D341Med (cell line): ENCODE results near the gene GAS2L2.

ENCODE experiments used
- DNase-seq: peaks from one replicate; pipeline ENCODE4 v3.0.0; 2012; ENCODE audit warnings: low spot score

The GAS2L2 gene

DNA sequence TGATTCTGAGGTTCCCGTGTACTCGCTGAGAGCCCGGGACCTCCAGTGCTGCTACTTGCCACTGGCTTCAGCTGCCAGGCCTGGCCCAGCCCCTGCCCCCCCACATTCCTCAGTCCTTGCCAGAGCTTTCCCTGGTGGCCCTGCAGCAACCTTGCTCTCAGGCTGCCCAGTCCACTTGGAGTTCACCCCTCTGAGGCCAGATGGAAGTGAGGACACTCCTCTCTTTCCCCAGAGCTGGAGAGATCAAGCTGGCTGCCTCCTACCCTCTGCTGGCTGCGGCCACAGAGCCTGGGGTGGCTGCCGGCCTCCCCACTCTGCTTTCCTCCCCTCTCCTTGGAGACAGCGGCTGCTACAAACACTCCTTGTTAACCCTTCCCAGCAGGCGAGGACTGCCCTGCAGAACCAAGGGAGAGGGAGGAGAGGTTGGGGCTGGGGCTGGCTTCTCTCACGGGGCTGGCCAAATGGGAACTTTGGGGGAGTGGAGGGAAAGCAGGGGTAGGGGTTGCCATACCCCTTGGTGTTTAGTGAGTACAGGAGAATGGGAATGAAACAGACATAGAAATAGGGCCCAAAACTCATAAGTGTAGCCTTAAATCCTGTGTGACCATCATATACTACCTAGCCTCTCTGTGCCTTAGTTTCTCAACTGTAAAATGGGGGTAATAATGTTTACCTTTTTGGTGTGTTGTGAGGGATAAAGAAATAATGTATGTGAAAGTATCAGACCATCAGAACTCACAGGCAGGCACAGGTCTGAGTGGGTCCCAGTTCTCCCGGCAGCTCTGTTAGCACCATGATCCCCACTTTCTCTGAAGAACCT, at the start of gene GAS2L2:
Gene GAS2L2, minus strand, starts transcription at position 295 of the 820 bp plus-strand sequence. CDS start 389 bp downstream, outside the sequence.
- no peak for DNase-seq

DNA sequence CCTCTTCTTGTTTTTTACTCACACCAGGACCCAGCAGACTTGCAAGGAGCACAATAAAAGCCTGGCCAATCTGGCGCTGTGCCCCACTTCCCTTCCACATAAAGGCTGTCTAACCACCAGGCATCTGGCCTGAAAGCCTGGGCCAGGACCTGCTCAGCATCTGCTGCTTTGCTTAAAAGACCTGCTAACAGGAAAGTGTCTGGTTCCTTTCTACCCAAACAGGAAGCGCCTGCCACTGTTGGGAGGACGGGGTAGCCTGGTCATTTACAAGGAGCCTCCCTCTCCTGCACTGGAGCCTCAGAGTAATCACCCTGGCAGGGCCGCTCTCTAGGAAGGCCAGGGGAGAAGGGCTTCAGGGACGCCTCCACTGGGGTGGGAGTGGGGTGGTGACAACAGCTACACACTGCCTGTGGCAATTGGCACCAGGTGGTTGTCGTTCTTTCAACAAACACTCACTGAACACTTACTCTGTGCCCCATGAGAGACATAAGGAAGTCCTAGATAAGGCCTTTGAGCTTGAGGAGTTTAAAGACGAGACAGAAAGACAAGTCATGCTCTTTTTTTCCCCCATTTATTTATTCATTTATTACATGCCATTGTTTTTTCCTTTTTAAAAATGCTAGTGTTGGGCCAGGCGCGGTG, 48.7 kb upstream of the GAS2L2 start:
- DNase-seq: no peak

DNA sequence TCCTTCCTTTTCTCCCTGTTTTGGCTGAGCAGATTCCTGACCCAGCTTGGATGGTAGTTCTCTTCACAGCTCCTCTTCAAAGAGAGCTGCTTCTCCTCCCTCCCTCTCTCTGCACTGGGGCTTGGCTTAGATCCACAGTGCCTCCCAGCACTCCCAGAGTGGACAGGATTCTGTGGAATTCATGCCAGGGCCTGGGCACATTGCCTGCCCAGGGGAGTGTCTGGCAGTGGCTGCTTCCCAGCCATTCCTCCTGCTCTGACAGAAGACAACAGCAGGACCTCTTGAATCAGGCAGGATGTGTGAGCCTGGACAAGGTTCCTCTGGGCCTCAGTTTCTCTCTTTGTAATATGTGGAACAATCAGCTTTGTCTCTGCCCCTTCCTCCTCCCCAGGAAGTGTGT, 46.9 kb upstream of the GAS2L2 start:
- no peak for DNase-seq

DNA sequence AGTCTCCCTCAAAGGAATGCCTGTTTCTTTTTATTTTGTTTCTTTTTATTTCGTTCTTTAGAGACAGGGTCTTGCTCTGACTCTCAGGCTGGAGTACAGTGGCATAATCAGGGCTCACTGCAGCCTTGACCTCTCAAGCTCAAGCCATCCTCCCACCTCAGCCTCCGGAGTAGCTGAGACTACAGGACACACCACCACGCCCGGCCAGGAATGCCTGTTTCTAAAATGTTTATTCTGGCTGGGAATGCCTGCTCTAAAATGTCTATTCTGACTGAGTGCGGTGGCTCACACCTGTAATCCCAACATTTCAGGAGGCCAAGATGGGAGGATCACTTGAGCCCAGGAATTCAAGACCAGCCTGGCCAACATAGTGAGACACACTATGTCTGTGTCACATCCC, 44.9 kb upstream of the GAS2L2 start:
- no peak for DNase-seq

DNA sequence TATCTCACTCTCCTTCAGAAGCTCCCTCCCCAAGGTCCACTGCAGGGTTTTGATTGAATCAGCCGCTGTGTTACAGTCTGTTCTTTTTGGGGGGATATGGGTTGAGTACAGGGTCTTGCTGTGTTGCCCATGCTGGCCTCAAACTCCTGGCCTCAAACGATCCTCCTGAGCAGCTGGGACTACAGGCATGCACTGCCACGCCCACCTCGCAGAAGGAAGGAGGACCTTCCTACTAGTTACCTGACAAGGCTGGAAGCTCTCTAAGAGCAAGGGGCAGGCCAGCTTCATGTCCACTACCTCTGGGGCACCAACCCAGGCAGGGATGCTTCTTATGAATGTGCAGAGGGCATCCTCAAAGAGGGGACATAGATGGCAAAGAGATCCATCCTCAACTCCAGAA, 44.3 kb upstream of the GAS2L2 start:
- no peak for DNase-seq

DNA sequence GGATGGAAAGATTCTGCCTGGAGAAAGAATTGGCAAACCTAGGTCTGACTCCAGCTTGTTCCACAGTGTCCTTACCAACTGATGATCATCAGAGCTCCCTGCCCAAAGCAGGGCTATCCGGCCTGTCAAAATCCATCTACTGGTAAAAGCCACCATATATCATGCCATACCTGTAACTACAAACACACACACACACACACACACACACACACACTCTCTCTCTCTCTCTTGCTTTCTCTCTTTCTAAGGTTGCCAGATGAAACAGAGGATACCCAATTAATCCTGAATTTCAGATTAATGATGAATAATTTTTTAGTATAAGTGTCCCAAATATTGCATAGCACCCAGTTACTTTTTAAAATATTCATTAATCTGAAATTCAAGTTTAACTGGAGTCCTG, 43.9 kb upstream of the GAS2L2 start:
- no peak for DNase-seq

DNA sequence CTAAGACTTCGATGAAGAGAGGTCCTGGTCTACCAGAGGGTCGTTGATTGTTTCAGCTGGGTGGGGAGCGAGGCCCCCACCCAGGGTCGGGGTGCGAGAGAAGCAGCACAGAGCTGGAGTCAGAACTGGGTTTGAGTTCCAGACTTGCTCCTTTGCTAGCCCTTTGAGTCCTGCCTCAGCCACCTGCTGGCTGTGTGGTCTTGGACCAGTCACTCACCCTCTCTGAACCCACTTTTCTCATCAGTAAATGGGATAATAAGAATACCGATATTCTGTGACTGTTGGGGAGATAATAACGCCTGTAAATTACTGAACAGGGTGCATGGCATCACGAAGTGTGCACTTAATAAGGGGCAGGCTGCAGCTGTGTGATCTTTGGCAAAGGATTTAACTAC, 42.8 kb upstream of the GAS2L2 start:
- no peak for DNase-seq

DNA sequence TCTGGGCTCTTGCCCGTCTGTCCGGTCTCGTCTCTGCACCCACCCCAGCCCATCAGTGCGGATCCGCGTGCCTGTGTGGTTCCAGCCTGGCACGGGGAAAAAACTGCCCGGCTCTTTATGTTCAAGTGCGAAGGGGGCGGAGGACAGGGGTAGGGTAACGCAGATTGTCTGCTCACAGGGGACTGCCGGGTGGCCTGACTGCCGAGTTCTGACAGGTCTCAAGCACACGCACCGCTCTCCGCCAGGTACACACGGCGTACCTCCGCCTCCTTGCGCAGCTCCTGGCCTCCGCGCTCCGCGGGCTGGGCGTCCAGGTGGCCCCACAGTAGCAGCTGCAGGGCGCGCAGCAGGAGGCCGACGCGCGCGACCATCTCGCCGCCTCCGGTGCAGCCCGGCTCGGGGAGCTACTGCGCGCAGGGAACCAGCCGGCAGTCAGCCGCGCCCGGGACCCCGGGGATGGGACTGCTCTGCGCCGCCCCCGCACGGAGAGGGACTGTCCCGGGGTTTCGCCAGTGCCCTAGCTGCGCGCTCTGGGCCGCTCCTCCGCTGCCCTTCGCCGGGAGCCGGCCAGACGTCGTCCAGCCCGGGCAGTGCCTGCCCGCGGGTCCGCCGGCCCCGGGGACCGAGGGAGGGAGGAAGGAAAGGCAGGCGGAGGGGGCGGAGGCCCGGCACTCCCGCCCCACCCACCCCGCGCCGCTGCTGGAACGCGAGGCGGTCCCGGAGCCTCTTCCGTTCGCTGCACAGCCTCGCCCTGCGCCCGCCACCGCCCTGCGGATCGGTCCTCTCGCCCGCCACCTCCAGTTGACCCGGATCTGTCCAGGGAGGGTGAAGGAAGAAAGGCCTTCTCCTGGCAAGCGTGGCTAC, 42.2 kb upstream of the GAS2L2 start, which contains the start of gene MMP28:
Gene MMP28, minus strand, starts transcription at position 635 of the 864 bp plus-strand sequence. Its CDS starts 264 bp downstream, at position 371.
- DNase-seq: peak; percentile 80

DNA sequence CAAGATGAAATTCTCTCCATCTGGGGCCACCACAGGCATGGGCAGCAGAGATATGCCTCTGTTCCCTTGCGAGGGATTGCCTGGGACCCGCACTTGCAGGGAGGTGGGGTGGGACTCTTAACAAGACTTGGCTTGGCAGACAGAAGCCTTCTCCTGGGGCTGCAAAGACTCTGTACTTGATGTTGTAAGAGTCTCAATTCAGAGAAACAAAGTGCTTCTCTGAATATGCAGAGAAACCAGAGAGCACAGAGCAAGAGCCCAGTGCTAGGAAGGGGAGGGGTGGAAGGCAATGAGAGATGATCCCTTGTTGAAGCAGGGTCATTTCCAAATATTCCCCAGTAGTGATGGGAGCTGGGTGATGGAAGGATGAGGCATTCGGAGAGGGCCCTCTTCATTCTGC, 40.2 kb upstream of the GAS2L2 start:
- DNase-seq: no peak

DNA sequence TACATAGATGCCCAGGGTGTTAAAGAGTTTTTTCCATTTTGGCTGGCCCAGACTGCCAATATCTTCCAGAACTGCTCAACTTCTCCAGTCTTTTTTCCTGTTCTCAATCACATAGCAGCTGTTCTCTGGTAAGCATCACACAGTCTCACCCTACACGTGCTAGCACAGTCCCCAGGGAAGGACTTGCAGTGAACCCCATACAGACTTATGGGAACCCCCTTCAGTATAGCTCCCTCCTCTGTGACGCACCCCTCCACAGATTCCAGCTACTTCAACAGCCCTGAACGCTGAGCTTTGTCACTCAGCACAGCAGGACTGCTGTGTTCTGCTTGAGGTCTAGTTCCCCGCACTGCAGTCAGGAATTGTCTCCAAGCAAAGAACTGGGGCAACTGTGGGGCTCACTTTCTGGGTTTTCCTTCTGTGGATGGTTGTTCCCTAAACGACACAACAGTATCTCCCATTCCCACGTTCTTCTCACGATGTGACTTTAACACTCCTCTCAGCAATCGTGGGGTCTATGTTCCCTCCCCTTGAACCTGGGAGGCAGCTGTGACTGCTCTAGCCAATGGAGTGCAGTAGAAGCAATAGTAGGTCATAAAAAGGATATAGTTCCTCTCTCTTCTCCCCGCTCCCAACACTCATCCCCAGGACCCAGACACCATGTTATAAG, 38.8 kb upstream of the GAS2L2 start:
- DNase-seq: no peak

DNA sequence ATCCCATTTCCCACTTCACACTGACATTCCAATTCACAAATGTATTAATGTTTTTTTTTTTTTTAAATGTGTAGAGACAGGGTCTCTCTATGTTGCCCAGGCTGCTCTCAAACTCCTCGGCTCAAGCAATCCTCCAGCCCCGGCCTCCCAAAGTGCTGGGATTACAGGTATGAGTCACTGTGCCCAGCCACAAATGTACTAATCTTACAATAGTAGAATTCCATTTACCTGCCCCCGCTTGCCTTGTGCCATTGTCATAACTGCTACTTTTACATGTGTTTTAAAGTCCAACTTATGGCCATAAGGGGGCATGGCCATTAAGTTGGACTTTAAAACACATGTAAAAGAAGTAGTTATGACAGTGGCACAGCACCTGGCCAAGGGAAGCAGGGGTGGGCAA, 37.8 kb upstream of the GAS2L2 start:
- peak; percentile 1 for DNase-seq

DNA sequence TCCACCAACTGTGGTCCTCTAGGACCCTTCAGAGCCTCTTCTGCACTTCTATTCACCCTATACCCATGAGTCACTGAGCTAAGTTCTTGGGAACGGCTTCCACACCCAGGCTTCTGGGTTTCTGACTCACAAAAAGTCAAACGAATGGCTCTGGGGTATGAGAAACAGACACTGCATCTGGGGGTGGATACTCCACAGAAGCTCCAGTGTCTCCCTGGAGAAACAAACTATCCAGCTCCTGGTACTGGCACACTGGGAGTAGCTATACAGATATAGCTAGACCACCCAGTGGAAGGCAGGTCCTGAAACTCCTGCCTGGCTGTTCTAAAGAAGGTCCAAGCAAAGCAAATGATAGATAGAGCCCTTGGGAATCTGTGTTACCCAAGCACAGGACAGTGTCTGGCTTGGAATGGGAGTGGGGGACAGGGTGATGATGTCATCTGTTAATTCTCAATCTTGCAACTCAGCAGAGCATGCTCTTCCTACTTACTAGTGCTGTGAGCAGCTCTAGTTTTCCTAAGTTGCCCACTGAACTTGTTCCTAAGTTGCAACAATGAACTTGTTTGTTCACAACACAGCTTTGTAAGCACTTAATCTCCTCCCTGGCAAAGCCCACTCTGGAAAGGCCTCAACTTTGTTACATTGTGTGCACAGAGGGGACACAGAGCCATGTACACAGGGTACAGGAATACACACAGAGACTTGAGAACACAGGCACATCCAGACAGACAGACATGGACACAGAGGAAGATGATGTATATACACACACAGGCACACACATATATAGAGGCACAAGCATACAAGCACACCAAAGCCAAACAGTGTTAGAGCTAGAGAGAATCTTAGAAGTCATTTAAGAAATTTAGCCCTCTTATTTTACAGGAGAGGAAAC, 35.7 kb upstream of the GAS2L2 start:
- no peak for DNase-seq

DNA sequence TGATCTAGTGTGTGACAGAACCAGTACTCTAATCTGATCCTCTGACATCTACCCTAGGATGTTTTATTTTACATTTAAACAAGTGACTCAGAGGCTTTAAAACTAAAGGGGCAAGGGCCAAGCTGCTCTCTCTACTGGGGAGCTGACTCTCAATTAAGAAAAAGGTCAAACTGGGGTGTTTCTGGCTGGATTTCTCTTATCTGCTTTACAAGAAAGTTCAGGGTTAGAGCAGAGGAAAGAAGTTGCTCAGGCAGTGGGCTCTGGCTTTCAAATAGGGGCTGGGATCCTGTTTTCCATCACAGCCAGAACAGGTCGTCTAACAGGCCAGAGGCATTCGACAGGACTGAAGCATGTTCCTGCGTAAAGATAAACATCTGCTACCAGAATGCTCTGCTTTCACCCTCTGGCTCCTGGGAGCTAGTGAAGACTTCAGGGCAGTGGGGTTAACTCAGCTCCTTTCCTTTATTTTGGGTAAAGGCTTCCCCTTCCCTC, 33.9 kb upstream of the GAS2L2 start:
- DNase-seq: no peak

DNA sequence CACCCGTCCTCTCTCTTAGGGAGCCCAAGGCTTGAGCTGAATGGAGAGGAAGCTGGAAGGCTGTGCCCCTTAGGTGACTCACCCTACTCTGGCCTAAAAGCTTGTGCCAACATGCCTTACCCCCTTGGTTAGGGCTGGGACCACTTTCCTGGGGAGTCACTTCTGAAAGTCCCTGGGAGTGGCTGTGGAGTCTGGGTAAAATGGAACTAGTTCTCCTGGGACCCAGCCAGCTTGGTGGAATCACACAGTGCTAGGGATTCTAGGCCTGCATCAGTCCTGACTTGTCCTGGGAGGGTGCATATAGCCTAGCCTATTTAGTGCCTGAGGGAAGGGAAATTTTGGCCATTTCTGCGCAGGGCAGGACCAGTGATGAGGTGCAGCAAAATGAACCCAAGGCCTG, 31.9 kb upstream of the GAS2L2 start:
- DNase-seq: no peak

DNA sequence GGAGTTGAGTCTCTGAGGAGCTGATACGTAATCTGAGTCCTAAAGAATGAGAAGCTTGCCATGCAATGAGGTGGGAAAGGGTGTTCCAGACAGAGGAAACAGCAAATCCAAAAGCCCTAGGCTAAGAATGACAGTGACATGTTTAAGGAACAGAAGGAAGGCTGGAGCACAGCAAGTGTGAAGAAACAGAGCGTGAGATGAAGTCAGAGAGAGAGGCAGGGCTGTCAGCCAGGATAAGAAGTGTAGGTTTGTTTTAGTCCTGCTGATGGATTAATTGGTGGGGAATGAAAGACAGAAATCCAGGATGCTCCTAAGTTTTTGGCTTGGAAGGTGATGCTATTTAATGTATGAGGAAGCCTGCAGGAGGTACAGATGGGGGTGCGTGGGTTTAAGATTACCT, 27.9 kb upstream of the GAS2L2 start:
- no peak for DNase-seq

DNA sequence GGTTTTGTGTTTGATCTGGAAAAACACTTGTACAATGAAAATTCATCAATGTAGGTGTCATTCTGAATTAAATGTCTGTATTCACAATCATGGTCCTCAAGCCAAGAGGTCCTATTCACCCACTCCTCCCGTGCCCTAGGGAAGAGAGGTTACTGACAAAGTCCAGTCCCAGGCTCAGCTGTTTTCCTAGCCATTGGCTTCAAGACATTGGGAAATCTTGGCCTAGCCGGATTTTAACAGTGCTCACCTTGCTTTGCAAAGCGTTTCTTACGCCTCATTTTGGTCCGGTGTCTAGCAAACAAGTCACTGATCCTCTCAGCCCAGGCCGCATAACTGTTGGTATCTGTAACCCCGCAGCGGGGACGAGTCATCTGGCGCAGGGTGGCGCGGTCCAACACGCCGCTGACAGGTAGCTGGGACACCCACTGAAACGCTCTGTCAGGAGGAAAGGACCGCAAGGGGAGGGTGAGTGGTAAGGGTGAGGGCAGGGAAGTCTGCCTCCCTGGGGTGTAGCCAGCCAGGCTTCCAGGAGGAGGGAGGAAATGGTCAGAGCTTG, 25.7 kb upstream of the GAS2L2 start:
- DNase-seq: no peak

DNA sequence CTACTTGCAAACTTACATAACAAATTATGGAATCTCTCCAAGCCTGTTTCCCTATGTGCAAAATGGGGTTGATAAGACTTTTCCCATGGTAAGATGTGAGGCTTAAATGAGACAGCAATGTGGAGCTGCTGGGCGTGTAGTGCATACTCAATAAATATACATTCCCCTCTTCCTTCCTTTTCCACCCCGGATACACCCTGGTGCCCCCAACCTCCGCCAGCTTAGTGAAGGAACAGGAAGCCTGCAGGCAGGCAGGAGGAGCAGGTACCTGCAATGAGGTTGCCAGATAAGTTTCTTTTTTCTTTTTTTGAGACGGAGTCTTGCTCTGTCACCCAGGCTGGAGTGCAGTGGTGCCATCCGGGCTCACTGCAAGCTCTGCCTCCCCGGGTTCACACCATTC, 22.5 kb upstream of the GAS2L2 start:
- no peak for DNase-seq

DNA sequence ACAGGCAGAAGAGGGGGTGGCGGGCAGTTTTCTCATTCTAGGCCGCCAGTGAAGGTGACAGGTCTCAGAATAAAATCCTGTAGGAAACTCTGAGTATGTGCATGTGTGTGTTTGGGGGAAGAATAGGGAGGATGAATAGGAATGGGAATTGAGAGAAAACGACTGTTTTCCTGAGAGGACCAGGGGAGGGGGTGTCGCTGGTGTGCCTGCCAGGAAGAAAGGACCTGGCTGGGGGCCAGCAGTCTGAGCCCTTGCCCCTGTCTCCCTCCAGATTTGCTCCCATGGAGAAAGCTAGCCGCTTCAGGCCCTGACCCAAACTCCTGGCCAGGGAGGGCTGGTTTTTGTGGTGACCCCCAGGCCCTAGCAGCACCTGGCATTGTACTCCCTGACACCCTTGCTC, 22.0 kb upstream of the GAS2L2 start:
- no peak for DNase-seq

DNA sequence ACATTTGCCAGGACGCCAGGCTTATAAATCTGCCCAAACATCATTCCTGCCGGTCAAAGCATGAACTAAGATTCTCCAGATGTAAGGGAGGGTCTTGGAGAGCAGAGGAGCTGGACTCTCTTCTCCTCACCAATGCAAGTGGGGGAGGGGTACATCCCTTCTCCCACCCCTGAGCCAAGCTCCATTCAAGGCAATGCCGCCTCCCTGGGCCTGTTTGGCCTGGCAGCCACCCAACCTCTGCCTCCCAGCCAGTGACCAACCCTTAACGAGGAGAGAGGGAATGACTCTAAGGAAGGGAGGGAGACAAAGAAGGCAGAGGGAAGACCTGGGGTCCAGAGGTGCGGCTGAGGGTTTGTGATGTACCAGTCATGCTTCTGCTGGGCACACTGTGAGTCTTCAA, 21.5 kb upstream of the GAS2L2 start:
- DNase-seq: no peak

DNA sequence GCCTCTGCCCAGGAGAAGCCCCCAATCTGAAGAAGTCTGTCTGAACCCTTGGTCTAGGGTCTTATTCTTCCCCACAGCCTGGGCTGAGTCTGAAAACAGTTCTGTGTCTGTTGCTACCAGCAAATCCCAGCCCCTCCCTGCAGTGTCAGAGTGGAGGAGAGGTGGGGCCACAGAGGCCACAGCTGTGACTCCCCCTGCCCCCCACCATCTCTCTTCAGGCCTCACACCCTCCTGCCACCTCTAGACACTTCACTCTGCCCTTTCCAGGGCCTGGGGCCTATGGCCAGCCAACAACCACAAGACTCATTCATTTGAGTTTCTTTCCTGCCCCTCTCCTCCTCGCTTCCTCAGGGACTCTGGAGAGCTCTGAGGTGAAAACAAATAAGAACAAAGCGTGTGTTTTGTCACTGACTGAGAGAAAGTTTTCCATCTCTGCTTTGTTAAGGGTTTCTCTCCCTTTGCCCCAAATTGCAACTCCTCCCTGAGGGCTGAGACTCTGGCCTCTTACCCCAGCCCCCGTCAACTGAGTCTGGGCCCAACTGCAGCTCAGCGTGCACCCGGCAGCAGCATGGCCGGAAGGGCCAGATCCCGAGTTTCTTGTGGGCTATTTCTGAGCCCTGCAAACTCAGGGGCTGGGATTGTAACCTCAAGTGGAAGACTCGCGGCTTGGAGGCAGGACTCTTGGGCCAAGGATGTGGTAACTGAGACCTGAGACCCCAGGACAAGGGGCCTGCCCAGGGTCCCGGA, 20.8 kb upstream of the GAS2L2 start:
- DNase-seq: no peak
